GM12891 (cell line): ENCODE results near the gene PRKCB.
A peak's percentile ranks its signal among the peaks of the same experiment; 100 is the strongest.

Experiments used
- PAX5 ChIP-seq: IDR thresholded peaks from 2 replicates; pipeline ENCODE4 v1.6.1; 2011; ENCODE audit warnings: low read length, moderate library complexity, mild to moderate bottlenecking; ENCODE audit not compliant: insufficient read depth, severe bottlenecking
- POLR2A ChIP-seq: IDR thresholded peaks from 2 replicates; pipeline ENCODE4 v1.6.1; 2011; ENCODE audit warnings: low read depth, low read length, control low read depth
- POLR2AphosphoS5 ChIP-seq: IDR thresholded peaks from 2 replicates; pipeline ENCODE4 v1.6.1; 2011; ENCODE audit warnings: low read depth, low read length, control low read depth
- POU2F2 ChIP-seq: IDR thresholded peaks from 2 replicates; pipeline ENCODE4 v1.6.1; 2011; ENCODE audit warnings: low read depth, mild to moderate bottlenecking, control low read depth, low read length, moderate library complexity
- SPI1 ChIP-seq: IDR thresholded peaks from 2 replicates; pipeline ENCODE4 v1.6.1; 2011; ENCODE audit warnings: low read depth, low read length, control low read depth
- TAF1 ChIP-seq: IDR thresholded peaks from 2 replicates; pipeline ENCODE4 v1.6.1; 2011; ENCODE audit warnings: low read depth, low read length, control low read depth

GRCh38 chr16:23868136-23868535, 32.4 kb downstream of the PRKCB start:
- TF ChIP-seq POLR2AphosphoS5: no peak
- no peak for TF ChIP-seq TAF1
- TF ChIP-seq POLR2A: no peak
- TF ChIP-seq SPI1: peak; percentile 48; the same call in 1 of the 2 replicates
- TF ChIP-seq POU2F2: no peak
- TF ChIP-seq PAX5: no peak
